Mononuclear cell (primary cell): ENCODE data around the gene ATXN3. TPM values are rescaled to one million over a fixed set of nuclear protein-coding genes. Genes with fewer than 3 reads are reported as not detected.

Experiments used
- total RNA-seq: library from RNA; depleted of rRNA; stranded (reverse); fragments of >200 nt; gene quantifications from one replicate; pipeline ENCODE4 v1.2.3, GENCODE V29; 2012

Gene ATXN3
- total RNA-seq, 1 donor = 35.6 TPM

Other genes with a start within 250 kb of the ATXN3 start
- 133 TPM for gene TC2N, start 239.0 kb downstream of the ATXN3 start, total RNA-seq
- gene FBLN5, start 158.9 kb downstream of the ATXN3 start, total RNA-seq = 0.63 TPM
- gene TRIP11, start 66.5 kb downstream of the ATXN3 start, total RNA-seq = 11.5 TPM
- 106 TPM for gene NDUFB1, start 15.1 kb upstream of the ATXN3 start, total RNA-seq
- 13.9 TPM for gene CPSF2, start 15.4 kb upstream of the ATXN3 start, total RNA-seq
- 6.7 TPM for gene SLC24A4, start 216.6 kb upstream of the ATXN3 start, total RNA-seq